Peyer's patch (tissue), 4 donors: ENCODE measurements around the gene STAG3.
A peak's percentile ranks its signal among the peaks of the same experiment; 100 is the strongest.

Source experiments
- POLR2A ChIP-seq, 2 donors: fragments of 450-650 bp; IDR thresholded peaks; one replicate each; pipeline ENCODE4 v1.5.1; 2017; ENCODE audit warnings: antibody characterized with exemption in 2 of 2, mild to moderate bottlenecking in 2 of 2, moderate library complexity in 2 of 2
- TF ChIP-seq, protein P1 (sequence below), 6 experiments: fragments of 450-650 bp in 4 of 6; fragments of 200-600 bp in 2 of 6; sonication (generic) in 1 of 6; IDR thresholded peaks; one replicate each; pipeline ENCODE4 v1.5.1; 2017 to 2019; ENCODE audit warnings: antibody characterized with exemption in 6 of 6, mild to moderate bottlenecking in 3 of 6, moderate library complexity in 1 of 6

DNA sequence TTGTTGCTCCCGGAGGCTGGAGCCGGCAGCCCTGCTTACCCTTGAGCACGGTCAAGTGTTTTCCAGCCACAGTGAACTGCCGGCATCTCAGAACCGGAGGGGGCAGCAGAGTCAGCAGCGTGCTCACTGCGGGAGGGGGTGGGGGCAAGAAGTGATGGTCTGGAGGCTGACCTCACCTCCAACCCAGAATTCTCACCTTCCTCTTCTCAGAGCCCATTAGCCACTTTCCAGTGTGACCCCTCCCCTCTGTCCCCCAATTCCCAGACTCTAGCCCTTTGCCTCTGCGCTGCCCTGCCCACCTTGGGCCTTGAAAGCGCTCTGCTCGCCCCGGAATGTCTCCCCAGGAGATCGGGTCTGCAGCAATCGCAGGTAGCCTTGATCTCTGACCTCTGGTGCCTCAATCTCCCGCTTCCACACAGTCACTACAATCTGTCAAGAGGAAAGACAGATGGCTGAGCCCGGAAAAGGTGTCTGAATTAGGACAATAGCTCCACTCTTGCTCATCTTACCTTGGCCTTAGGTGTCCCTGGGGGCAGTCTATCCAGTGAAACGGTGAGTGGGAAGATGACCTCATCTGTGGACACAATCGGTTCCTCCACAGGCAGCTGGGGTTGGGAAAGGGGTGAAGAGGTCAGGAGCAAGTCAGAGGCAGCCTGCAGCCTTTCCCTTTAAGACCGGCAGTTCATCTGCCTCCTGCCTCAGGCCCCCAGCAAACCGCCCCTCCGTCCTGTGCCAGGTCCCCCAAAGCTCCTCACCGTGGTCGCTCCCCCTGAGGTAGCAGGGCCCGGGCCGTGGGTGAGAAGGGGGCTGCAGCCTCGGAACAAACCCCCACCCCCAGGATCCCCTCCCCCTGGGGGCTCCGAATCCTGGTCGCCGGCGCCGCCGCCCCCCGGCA, 20.1 kb upstream of the STAG3 start:
- TF ChIP-seq, protein P1, sequence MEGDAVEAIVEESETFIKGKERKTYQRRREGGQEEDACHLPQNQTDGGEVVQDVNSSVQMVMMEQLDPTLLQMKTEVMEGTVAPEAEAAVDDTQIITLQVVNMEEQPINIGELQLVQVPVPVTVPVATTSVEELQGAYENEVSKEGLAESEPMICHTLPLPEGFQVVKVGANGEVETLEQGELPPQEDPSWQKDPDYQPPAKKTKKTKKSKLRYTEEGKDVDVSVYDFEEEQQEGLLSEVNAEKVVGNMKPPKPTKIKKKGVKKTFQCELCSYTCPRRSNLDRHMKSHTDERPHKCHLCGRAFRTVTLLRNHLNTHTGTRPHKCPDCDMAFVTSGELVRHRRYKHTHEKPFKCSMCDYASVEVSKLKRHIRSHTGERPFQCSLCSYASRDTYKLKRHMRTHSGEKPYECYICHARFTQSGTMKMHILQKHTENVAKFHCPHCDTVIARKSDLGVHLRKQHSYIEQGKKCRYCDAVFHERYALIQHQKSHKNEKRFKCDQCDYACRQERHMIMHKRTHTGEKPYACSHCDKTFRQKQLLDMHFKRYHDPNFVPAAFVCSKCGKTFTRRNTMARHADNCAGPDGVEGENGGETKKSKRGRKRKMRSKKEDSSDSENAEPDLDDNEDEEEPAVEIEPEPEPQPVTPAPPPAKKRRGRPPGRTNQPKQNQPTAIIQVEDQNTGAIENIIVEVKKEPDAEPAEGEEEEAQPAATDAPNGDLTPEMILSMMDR (IDR thresholded peaks at IDR 0.05): no peak
- TF ChIP-seq POLR2A (IDR thresholded peaks at IDR 0.05): peak in 1 of 2 donors; percentile 16
